HG03060 (cell line): Measurements from ENCODE around the gene TMEM245.
"Not testable (repeated sequence)": the region's sequence is repeated elsewhere in the genome, so short reads cannot be mapped to it uniquely, and the experiment has no call there.

Experiments used
- ATAC-seq: cut with Tn5 transposase; IDR thresholded peaks from one replicate; pipeline ENCODE4 v1.9.1; 2021; ENCODE audit warnings: low read depth, moderate number of reproducible peaks; ENCODE audit not compliant: unreplicated experiment

TMEM245 gene

DNA sequence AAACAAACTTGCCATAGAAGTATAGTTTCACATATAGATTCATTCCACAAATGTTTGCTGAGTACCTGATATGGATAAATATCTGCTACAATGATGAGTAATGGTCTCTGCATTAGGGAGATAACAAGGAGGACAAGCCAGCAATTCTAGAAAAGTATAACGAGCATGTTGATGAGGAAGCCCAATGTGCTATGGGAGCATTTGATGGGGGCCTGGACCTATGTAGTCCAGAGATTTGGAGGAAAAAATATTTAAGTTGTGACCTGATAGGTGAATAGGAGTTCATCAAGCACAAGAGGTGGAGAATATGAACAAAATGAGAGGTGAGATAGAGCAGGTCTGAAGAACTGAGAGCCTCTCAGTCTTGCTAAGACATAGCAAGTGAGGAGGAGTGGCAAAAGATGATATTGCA is 14.4 kb upstream of the TMEM245 start:
- ATAC-seq = no peak

DNA sequence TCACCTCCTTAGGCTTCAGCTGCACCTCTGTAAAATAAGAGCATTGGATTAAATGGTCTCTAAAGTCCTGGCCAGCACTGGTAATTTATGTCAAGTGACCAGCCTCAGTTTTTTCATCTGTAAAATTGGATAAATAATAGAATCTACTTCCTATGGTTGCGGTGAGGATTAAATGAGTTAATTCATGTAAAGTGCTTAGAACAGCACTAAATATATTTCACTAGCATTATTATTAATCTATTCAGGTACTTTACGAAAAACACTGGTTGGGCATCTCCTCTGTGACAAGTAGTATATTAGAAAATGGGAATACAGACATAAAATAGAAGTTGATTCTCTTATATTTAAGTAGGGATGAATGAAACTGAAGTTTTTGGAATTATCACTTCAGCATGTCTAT is 13.8 kb upstream of the TMEM245 start:
- ATAC-seq = no peak

DNA sequence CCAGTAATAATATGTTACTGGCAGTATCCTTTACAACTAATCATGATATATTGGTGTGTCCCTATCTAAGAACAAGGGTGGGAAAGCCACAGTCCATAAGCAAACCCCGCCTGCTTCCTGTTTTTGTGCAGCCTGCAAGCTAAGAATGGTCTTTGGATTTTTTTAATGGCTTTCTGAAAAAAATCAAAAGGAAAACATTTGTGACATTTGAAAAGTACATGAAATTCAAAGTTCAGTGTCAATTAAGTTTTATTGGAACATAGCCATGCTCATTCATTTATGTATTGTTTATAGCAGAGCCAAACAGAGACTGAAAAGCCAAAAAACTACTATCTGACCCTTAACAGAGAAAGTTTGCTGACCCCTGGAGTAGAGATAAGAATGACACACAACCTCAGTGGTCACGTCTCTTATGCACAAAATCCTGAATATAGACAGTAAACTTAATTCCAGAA is 12.8 kb upstream of the TMEM245 start:
- ATAC-seq = no peak

DNA sequence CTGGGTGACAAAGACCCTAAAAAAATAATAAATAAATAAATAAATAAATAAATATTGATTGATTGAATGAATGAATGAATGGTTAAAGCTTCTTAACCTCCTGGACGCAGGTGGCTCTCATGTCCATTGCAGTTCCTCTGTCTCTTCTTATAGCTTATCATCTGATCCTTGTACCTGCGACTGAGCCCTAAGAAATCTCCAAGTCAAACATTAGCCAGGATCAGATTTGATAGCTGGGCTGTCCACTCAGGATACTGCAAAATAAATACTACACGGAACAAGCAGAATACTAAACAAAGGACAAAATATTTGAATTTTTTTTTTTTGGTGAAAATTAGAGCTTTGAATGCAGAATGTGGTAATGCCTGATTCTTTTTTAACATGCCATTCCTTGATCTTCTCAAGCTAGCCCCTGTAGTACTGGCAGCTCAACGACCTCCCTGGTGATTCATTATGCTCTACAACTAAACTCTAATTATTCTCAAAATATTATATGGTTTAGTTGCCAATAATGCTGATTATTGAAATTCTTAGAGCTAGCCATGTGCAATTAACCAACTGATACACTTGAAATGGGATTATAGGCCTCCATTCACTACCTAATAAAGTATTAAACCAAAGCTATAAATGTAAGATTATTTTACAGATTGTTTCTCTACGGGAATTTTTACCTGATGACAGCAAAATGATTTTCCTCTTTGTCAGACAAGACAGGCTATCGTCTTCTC is 9.9 kb upstream of the TMEM245 start:
- no peak for ATAC-seq

DNA sequence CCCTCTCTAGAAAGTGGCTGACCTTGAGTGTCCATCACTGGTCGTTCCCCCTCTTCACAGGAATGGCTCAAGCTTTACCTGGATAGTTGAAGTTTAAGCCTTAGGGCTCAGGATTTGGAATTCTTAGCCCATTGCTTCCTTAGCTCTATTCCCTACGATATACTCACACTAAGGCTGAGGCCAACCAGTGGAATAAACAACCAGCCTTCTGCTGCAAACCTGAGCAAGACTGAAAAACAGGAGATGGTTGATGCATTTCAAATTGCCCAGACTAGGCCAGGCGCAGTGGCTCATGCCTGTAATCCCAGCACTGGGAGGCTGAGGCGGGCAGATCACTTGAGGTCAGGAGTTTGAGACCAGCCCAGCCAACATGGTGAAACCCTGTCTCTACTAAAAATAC is 6.9 kb upstream of the TMEM245 start:
- ATAC-seq = not testable (repeated sequence)

DNA sequence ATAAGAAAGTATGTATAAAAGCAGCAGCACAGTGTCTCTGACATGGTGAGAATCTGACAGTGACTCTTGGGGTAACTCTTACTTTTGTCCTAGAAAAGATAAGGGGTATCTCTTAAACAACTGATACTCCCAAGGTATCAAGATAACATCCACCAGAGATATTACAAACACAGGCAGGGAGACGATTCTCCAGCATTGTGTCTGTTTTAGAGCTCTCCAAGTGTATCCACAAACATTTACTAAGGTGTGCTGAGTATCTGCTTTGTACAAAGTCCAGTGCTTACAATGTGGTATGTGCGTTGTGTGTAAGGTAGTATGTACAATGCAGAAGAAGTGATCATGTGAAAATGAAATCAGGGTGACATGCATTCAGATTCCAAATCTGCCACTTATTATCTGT is 4.4 kb upstream of the TMEM245 start:
- no peak for ATAC-seq

DNA sequence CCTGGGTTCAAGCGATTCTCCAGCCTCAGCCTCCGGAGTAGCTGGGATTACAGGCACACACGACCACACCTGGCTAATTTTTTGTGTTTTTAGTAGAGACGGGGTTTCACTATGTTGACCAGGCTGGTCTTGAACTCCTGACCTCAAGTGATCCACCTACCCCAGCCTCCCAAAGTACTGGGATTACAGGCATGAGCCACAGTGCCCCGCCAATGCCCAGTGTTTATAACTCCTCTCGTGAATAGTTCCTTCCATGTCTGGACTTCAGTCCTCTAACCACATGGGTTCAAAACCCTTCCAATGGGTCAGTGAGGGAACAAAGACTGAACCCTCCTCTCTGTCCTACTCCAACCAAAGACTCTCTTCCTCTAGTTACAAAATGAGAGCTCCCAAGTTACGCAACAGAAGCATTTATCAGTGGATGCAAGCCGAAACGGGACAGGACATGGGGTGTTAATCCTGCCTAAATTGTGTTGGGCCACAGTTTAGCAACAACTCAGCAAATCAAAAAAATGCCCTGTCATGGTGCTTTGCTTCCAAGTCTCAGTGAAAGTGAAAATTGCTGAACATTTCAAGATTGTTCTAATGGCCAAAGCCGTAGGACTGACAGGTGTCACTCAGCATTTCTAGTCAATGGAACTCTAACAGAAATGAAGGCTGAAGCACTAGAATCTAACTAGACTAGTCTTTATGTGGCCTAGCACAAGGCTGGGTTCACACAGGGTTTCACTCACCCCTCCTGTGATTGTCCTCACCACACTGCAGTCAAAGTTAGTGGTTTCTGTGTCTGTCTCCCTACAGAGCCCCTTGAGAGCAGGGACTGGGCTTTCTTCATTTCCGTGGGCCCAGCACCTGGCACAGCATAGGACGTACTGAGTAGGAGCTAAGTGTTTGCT is 3.2 kb upstream of the TMEM245 start:
- ATAC-seq = peak; percentile 25

DNA sequence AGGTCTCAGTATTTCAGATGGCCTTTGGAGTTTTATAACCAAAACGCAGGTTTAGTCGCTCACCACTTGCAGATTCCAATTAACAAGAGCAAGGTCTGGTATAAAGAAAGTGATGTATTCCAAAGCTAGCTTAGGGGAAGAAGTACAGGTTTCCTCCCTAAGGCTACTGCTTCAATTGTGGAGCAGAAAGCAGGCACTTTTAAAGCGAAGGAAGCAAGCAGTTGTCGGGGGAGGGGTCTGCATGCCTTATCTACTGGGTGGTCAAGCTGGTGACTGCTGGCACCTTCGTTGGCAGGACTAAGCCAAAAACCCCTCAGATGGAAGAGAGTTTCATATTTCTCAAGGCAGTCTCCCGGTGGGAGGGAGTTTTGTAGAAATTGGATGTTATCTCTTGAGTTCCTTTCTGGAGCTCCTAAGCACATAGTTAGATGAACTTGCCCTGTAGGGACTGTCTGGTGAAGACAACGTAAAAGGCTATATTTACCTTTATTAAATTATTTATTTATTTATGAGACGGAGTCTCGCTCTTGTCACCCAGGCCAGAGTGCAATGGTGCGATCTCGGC is 1.6 kb upstream of the TMEM245 start:
- ATAC-seq = no peak

DNA sequence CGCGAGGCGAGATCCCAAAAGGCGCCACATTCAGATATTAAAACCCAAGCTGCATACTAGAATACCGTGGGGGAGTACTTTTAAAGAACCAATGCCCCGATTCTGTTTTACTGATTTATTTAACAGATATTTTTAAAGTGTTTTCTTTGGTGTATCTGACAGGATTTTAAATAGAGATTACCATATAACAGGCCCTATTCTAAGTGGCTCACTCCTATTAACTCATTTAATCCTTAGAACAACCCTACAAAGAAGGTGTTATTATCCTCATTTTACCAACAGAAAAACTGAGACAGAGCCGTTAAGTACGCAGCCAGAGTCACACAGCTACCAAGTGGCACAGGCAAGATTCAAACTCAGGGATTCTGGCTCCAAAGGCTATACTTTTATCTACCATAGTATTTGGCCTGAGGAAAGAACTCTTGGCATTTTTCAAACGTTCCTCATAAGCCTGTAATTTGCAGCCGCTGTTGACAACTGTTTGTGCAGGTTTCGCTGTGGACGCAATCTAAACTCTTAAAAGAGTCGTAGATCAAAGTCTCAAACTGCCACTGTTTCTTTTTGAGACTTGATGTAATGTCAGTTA is 550 bp upstream of the TMEM245 start:
- no peak for ATAC-seq

DNA sequence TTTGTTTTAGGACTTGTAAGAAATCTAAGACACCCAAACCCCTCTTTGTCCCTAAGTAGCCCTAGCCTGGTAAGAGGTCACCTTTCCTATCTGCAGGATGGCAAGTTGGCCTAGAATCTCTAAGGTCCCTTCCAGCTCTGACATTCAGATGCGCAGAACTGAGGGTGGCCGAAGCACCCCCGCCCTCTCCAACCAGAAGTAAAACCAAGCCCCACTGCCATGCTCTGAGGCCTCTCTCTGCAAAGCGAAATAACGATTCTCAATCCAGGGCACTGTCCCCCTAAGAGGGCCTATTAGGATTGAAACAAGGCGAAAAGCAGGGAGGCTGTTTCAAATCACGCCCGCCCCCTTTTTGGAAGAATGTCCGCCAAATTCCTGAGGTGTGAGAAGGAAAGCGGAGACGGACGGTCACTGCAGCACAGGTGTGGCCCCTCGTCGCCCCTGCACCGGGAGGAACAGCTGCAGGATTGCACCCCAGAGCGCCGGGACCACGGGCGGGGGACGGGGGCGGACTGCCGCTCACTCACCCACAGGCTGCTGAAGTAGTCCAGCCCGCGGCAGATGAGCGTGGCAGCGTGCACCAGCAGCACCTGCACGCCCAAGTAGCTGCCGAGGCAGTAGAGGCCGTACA is 824 bp downstream of the TMEM245 start:
- ATAC-seq = no peak

DNA sequence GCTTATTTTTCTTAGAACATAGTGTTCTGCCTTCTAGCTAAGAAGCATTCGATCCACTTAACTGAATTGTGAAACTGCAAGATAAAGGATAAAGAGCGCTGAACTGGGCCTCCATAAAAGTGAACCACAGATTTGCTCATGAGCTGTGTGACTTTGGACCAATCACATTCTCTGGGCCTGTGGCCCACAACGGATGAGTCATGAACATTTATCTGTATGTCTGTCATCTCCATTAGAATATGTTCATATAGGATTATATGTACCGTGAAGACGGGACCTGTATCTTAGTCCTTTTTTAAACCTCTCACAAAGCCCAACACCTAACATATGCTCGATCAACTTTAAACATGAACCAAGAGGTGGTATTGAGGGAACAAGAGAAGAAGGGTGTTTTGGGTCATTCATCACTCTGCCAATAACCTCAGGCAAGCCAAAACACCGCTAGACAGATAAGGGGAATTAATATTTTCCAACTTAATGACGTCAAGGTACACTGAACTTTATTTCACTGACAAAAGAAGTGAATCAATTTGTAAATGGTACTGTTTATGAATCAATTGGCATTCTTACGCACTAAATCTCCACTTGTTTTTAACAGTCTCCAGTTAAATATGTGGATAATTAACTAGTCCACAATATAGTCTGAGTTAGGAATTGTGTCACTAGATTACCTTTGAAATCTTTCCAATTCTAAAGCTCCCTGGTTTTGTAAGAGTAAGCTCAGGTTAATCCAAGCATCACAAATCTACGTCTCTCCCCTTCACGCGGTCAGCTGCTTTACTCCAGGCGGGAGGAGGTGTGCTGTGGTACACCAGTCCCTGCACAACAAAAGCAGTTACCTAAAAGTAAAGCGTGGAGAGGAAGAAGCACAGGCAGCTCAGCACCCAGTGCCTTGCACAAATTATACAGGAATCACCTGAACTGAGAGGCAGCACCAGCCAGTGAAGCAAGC is 1.6 kb downstream of the TMEM245 start:
- no peak for ATAC-seq

DNA sequence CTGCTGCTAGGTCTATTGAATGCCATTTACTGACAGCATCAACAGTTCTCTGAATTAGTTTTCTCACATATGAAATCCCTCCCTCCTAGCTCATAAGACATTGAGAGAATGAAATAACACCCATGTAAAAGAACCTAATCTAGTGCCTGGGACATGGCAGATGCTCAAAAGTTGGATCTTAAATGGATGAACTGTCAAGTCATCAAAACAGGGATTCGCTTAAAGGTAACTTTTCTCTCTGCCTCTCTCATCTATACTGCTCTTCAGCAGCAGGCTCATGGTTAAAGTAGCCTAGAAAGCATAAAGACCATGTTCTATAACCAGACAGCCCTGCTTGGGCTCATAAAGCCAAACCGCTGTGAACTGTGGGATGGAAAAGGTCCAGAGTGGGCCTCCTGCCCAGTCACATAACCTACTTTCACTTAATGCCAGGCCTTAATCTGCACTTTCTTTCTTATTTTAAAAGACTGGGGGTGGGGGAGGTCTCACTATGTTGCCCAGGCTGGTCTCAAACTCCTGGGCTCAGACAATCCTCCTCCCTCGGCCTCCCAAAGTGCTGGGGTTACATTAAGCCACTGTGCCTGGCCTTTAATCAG is 3.7 kb downstream of the TMEM245 start:
- no peak for ATAC-seq

DNA sequence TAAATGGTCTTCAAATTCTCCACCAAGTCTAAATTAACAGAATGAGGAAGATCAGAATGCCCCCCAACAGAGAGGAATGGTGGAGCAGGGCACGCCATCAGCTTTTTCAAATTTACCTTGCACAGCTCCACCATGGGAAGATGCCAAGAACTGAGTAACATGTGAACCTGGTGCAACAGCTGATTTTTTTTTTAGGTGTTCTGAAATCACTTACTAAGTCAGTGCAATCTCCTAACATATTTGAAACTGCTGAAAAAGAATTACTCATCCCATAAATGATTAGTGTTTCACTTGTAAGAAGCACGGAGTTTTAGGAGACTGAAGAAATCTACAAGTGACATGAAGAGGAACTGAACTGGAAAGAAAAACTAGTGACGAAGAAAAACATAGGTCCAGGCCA is 5.1 kb downstream of the TMEM245 start:
- ATAC-seq = no peak

DNA sequence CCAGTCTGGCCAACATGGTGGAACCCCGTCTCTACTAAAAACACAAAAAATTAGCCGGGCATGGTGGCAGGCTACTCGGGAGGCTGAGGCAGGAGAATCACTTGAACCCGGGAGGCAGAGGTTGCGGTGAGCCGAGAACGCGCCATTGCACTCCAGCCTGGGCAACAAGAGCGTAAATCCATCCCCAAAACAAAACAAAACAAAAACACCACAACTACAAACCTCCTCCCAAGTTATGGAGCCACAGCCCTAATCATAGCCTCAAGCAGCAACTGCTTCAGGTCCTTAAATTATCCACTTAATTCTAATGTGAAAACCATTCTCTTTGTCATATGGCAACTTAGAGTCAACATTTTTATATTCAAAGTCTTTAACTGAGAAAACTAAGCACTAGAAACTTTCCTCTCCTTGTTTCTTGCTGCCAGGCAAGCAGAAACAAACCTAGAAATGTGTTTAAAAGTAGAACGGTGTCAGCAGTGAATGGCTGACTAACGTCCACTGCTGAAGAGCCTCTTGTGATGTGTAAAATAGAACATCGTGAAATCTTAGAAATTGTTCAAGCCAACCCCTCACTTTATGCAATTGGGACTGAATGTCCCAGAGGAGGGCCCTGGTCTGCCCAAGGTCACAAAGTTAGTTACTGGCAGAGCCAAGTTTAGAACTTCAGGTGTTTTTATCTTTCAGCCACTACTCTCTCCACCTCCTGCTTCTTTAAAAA is 5.7 kb downstream of the TMEM245 start:
- ATAC-seq = no peak

DNA sequence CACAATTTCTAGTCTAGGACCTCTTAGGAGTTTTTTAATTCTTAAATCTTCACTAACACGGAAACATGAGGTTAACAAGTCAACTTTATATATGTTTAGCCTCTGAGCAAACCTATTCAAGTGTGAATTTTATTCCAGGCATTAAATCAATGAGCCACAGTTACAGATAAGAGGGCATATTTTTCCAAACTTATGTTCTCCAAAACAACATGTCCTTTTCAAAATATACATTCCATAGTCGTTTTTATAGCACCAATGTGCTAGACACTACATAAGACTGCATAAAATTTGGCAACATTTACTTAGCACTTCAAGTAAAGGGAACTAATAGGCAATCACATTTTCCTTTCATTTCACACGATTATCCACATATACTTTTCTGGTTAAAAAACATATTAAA is 6.5 kb downstream of the TMEM245 start:
- ATAC-seq = no peak

DNA sequence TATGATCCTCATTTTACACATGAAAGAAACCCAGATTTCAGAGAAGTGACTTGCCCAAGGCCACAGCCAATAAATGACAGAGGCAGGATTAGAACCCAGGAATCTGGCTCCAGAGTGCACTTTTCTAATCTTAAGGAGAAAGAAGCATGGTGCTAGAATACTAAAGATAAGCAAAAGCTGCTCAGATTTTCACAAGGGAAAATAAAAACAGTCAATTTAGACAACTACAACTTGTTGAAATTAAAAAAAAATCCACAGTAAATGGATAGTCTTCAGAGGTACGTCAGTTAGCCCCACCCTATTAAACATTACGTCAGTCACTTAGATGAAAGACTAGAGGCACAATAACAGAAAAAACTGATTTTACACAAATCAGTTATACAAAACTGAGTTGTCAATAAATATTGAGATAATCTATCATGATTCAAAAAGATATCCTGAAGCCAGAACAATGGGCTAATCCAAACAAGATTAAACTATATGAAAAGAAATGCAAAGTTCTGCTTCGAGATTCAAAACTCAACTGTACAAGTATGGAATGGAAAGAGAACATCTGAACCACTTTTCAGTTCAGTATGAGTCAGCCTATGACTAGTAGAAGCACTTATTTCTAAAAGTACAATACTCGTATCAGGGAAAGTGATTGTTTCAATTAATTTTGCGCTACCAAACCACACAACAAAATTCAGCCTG is 9.3 kb downstream of the TMEM245 start:
- ATAC-seq = peak; percentile 73

DNA sequence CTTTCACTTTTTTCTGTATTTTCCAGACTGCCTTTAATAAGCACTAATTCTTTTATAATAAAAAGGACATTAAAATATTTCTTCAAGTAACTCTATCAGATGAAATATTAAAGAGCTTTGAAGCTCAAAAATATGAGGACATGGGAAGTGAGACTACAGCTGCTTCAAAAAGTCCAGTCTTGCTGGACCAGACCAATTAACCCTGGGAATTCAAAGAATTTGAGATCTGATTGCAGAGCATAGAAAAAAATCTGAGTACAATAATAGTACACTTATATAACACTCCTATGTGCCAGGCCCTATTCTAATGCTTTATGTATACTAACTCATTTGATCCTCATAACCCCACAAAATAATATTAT is 9.8 kb downstream of the TMEM245 start:
- no peak for ATAC-seq

DNA sequence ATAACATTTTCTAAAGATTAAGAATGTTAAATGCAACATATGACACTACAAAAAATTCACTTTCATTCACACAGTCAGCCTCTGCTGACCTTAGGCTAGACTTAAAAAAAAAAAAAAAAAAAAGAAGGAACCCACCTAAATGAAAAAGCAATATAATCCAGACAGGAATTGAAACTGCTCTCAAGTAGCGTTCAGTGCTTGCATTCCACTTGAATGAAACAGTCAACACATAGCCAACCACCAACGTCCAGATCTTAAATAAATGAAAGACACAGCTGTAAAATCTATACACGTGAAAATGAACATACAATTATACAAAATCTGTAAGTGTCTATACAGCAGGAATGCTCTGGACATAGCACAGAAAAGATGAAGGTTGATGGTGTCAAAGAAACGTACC is 11.4 kb downstream of the TMEM245 start:
- no peak for ATAC-seq
